Measurements from ENCODE around the gene ARID1B. TPM values are rescaled to one million over a fixed set of nuclear protein-coding genes. Genes with fewer than 3 reads are reported as not detected.

Gene ARID1B
- total RNA-seq, 6 experiments from 2014 or later = 23.2 to 35.3 (median 30.7) TPM

- no peak for DNase-seq
- Histone ChIP-seq H3K36me3 (no peaks in the 10 kb centered on the region), H3K4me1 (peaks cover 0 to 19% (median 3%) of the 10 kb centered on the region in 4 donors), H3K27me3 (no peaks in the 10 kb centered on the region), H3K27ac (no peak overlapping the region), H3K4me3 (no peak overlapping the region), H3K9me3 (no peaks in the 10 kb centered on the region)
- 90% methylated on average over 2 of the region's 2 CpGs for WGBS (ENCODE audit: insufficient coverage, low coverage, low lambda C conversion rate, missing lambda C conversion rate)
- intact Hi-C loops (cut with DNase I) = no loop called here
- TF ChIP-seq CTCF (IDR thresholded peaks at IDR 0.05) = no peak
- no peak for ATAC-seq
These were observed 216.5 kb downstream of the ARID1B start for GRCh38 chr6:156993713-156994112.

- peaks cover 0 to 19% (median 3%) of the 10 kb centered on the region in 4 donors for H3K4me1 ChIP-seq
- no peak overlapping the region for H3K4me3 ChIP-seq
- DNase-seq (no peak), ATAC-seq (peak; percentile 10 to 27 (median 16))
- no peaks in the 10 kb centered on the region for H3K27me3 ChIP-seq
- WGBS (ENCODE audit: insufficient coverage, low coverage, low lambda C conversion rate, missing lambda C conversion rate) = 67% methylated on average over 10 of the region's 13 CpGs
- H3K36me3 ChIP-seq = no peaks in the 10 kb centered on the region
- H3K9me3 ChIP-seq = no peaks in the 10 kb centered on the region
- intact Hi-C loops (cut with DNase I) = no loop called here
- H3K27ac ChIP-seq = no peak overlapping the region
- TF ChIP-seq POLR2A (IDR thresholded peaks at IDR 0.05) = no peak
- TF ChIP-seq CTCF (IDR thresholded peaks at IDR 0.05) = no peak
These were observed 217.3 kb downstream of the ARID1B start for GRCh38 chr6:156994215-156995076.

GRCh38 chr6:156995502-156995901, 218.3 kb downstream of the ARID1B start:
- H3K4me1 ChIP-seq = peaks cover 0 to 19% (median 3%) of the 10 kb centered on the region in 4 donors
- intact Hi-C loops (cut with DNase I) = no loop called here
- 86% methylated on average over 5 of the region's 5 CpGs for WGBS (ENCODE audit: insufficient coverage, low coverage, low lambda C conversion rate, missing lambda C conversion rate)
- no peak overlapping the region for H3K27ac ChIP-seq
- no peak for TF ChIP-seq CTCF (IDR thresholded peaks at IDR 0.05)
- no peak for TF ChIP-seq POLR2A (IDR thresholded peaks at IDR 0.05)
- H3K36me3 ChIP-seq = no peaks in the 10 kb centered on the region
- no peaks in the 10 kb centered on the region for H3K9me3 ChIP-seq
- H3K4me3 ChIP-seq = no peak overlapping the region
- no peaks in the 10 kb centered on the region for H3K27me3 ChIP-seq
- DNase-seq (no peak), ATAC-seq (no peak)

- TF ChIP-seq POLR2A (IDR thresholded peaks at IDR 0.05) = no peak
- no peak for TF ChIP-seq CTCF (IDR thresholded peaks at IDR 0.05)
- intact Hi-C loops (cut with DNase I) = no loop called here
These were observed 219.1 kb downstream of the ARID1B start for GRCh38 chr6:156996265-156996664.

More at GRCh38 chr6:156996265-156996664, 219.1 kb downstream of the ARID1B start:
- Histone ChIP-seq H3K9me3 (no peaks in the 10 kb centered on the region), H3K4me1 (peaks cover 0 to 19% (median 3%) of the 10 kb centered on the region in 4 donors), H3K27ac (no peak overlapping the region), H3K27me3 (no peaks in the 10 kb centered on the region), H3K36me3 (no peaks in the 10 kb centered on the region), H3K4me3 (no peak overlapping the region)
- DNase-seq (no peak), ATAC-seq (no peak)
- WGBS (ENCODE audit: insufficient coverage, low coverage, low lambda C conversion rate, missing lambda C conversion rate) = 79% methylated on average over 2 of the region's 2 CpGs
